K562 (cell line): Measurements from ENCODE around the gene PABPC1L. TPM values are rescaled to one million over a fixed set of nuclear protein-coding genes. Genes with fewer than 3 reads are reported as not detected.

Experiments
- ATAC-seq: fragments of 200-7000 bp; cut with Tn5 transposase; 3 replicates; pipeline ENCODE4 v1.9.1; 2020; ENCODE audit warnings: moderate library complexity
- BruUV-seq: library from RNA; stranded (reverse); fragments of 400-500 nt; replicated peaks from 2 replicates; lab custom pipeline; 2021; lab: Mats Ljungman, UMichigan
- CTCF ChIA-PET: fragments of 300-600 bp; formaldehyde crosslinking; extraction: SDS; loops from one replicate; lab custom pipeline; 2021; ENCODE audit warnings: low intra/inter-chr PET ratio; lab: Yijun Ruan, JAX
- POLR2A ChIA-PET: fragments of 300-600, 350-650 bp; sonication (Branson Sonifier 250); formaldehyde crosslinking; extraction: SDS; loops from one replicate; lab custom pipeline; 2021; ENCODE audit warnings: antibody characterized with exemption, inconsistent platforms; lab: Yijun Ruan, JAX
- DNase-seq, 4 experiments: peaks; one replicate each; pipeline versions ENCODE4 v3.0.0 to v3.0.0-alpha.2; 2011 to 2018; ENCODE audit warnings: low spot score in 3 of 4, mixed read lengths in 3 of 4; ENCODE audit errors: extremely low read depth in 1 of 4
- FAIRE-seq: peaks from 2 replicates; lab custom pipeline; 2011; peaks lifted over from hg19 to GRCh38; lab: Jason Lieb, UNC
- H2AFZ ChIP-seq: 2 replicates; pipeline ENCODE4 v1.6.0; 2011; ENCODE audit warnings: low read depth, low read length, control low read depth, inconsistent platforms
- H3K27ac ChIP-seq: fragments of 200-600 bp; 3 replicates; pipeline ENCODE4 v1.8.0; 2011; ENCODE audit warnings: low read depth, mild to moderate bottlenecking, control low read depth, inconsistent platforms, low read length, moderate library complexity, mixed read lengths; ENCODE audit errors: extremely low read depth
- H3K27me3 ChIP-seq, 2 experiments: fragments of 300-600 bp in 1 of 2; 2 replicates in 1 of 2; 3 replicates in 1 of 2; pipeline versions ENCODE4 v1.6.0 to v1.8.0; 2011; ENCODE audit warnings: inconsistent platforms in 2 of 2, low read length in 2 of 2, mild to moderate bottlenecking in 1 of 2, mixed read lengths in 1 of 2, moderate library complexity in 1 of 2; ENCODE audit not compliant: control insufficient read depth in 2 of 2, insufficient read depth in 2 of 2
- H3K36me3 ChIP-seq: fragments of 300-600 bp; 3 replicates; pipeline ENCODE4 v1.8.0; 2011; ENCODE audit warnings: mild to moderate bottlenecking, low read length, inconsistent platforms; ENCODE audit not compliant: control insufficient read depth, insufficient read depth
- H3K4me1 ChIP-seq, 2 experiments: fragments of 200-600 bp in 1 of 2; replicated peaks in 1 of 2; 2 replicates in 1 of 2; 3 replicates in 1 of 2; pipeline versions ENCODE4 v1.5.1 to v1.8.0; 2011; ENCODE audit warnings: inconsistent platforms in 2 of 2, low read length in 2 of 2, mild to moderate bottlenecking in 1 of 2, mixed read lengths in 1 of 2, moderate library complexity in 1 of 2; ENCODE audit not compliant: control insufficient read depth in 2 of 2, insufficient read depth in 2 of 2
- H3K4me2 ChIP-seq: 2 replicates; pipeline ENCODE4 v1.6.1; 2011; ENCODE audit warnings: low read length, control low read depth, inconsistent platforms, mixed read lengths; ENCODE audit not compliant: insufficient read depth
- H3K4me3 ChIP-seq: fragments of 200-600 bp; sonication (generic), shearing (Covaris generic); 2 replicates; pipeline ENCODE4 v1.5.1; 2016; ENCODE audit warnings: control low read depth, inconsistent platforms
- H3K79me2 ChIP-seq: fragments of 200-600 bp; 3 replicates; pipeline ENCODE4 v1.8.0; 2011; ENCODE audit warnings: low read length, inconsistent platforms; ENCODE audit not compliant: control insufficient read depth, insufficient read depth
- H3K9ac ChIP-seq, 2 experiments: 2 replicates each; pipeline versions ENCODE4 v1.6.0 to v1.6.1; 2011; ENCODE audit warnings: low read depth in 2 of 2, low read length in 2 of 2, control low read depth in 1 of 2, inconsistent platforms in 1 of 2, mild to moderate bottlenecking in 1 of 2, mixed read lengths in 1 of 2; ENCODE audit not compliant: insufficient read depth in 1 of 2
- H3K9me1 ChIP-seq: one replicate; pipeline ENCODE4 v1.6.0; 2011; ENCODE audit warnings: inconsistent platforms, mild to moderate bottlenecking, low read length, moderate library complexity; ENCODE audit not compliant: control insufficient read depth, insufficient read depth
- H3K9me3 ChIP-seq: replicated peaks from 2 replicates; pipeline ENCODE4 v1.5.1; 2011; ENCODE audit warnings: low read depth, low read length, inconsistent platforms; ENCODE audit not compliant: control insufficient read depth, insufficient read depth
- H4K20me1 ChIP-seq: replicated peaks from 2 replicates; pipeline ENCODE4 v1.6.1; 2011; ENCODE audit warnings: low read length, inconsistent platforms, mixed read lengths; ENCODE audit not compliant: control insufficient read depth, insufficient read depth
- ATF4 ChIP-seq: fragments of 450-650 bp; formaldehyde crosslinking; IDR thresholded peaks from 2 replicates; pipeline ENCODE4 v1.4.0; 2022; ENCODE audit warnings: mild to moderate bottlenecking, moderate library complexity
- CBFA2T2 ChIP-seq: fragments of 450-650 bp; conservative IDR thresholded peaks from 2 replicates; pipeline ENCODE4 v1.6.1; 2017; ENCODE audit warnings: mild to moderate bottlenecking
- CBFA2T3 ChIP-seq: fragments of 450-650 bp; IDR thresholded peaks from 2 replicates; pipeline ENCODE4 v1.6.1; 2017
- JUN ChIP-seq, 2 experiments: sonication (generic) in 1 of 2; formaldehyde crosslinking in 1 of 2; IDR thresholded peaks; 2 replicates each; pipeline versions ENCODE4 v1.6.1 to v1.8.0; 2012 to 2022; ENCODE audit warnings: borderline replicate concordance in 2 of 2, mild to moderate bottlenecking in 2 of 2, improper control_type of control experiment in 1 of 2, low read depth in 1 of 2, low read length in 1 of 2, missing genetic modification reagents in 1 of 2
- MTF1 ChIP-seq: fragments of 250-450 bp; sonication (Bioruptor Pico); IDR thresholded peaks from 2 replicates; pipeline ENCODE4 v1.9.0; 2021; ENCODE audit warnings: moderate library complexity, mild to moderate bottlenecking, inconsistent platforms, borderline replicate concordance
- NFIC ChIP-seq: fragments of 450-650 bp; IDR thresholded peaks from 2 replicates; pipeline ENCODE4 v1.6.1; 2017; ENCODE audit warnings: mild to moderate bottlenecking, inconsistent platforms
- SIX5 ChIP-seq, 2 experiments: IDR thresholded peaks; 2 replicates each; pipeline ENCODE4 v1.6.1; 2011; ENCODE audit warnings: low read length in 2 of 2, borderline replicate concordance in 1 of 2, low read depth in 1 of 2, mild to moderate bottlenecking in 1 of 2, moderate library complexity in 1 of 2; ENCODE audit not compliant: insufficient read depth in 1 of 2
- TAF1 ChIP-seq: IDR thresholded peaks from 2 replicates; pipeline ENCODE4 v1.6.1; 2011; ENCODE audit warnings: mild to moderate bottlenecking, low read length, moderate library complexity; ENCODE audit not compliant: insufficient read depth, control insufficient read depth, severe bottlenecking; ENCODE audit errors: extremely low read depth
- TCF3 ChIP-seq: sonication (generic); formaldehyde crosslinking; IDR thresholded peaks from 2 replicates; pipeline ENCODE4 v1.4.0; 2020; ENCODE audit warnings: mild to moderate bottlenecking, missing genetic modification reagents
- TCF7 ChIP-seq: sonication (generic); IDR thresholded peaks from 2 replicates; pipeline ENCODE4 v1.6.1; 2016; ENCODE audit warnings: antibody characterized with exemption, borderline replicate concordance
- TCFL5 ChIP-seq: fragments of 250-450 bp; sonication (Bioruptor Pico); conservative IDR thresholded peaks from 2 replicates; pipeline ENCODE4 v1.6.1; 2021; ENCODE audit warnings: mild to moderate bottlenecking, moderate library complexity, matching md5 sums
- THAP12 ChIP-seq: fragments of 250-450 bp; sonication (Bioruptor Pico); IDR thresholded peaks from 2 replicates; pipeline ENCODE4 v1.9.0; 2021; ENCODE audit warnings: mild to moderate bottlenecking, inconsistent platforms
- ZNF551 ChIP-seq: fragments of 250-450 bp; sonication (Bioruptor Pico); IDR thresholded peaks from 2 replicates; pipeline ENCODE4 v1.5.0; 2021; ENCODE audit warnings: mild to moderate bottlenecking, moderate library complexity
- ZNF586 ChIP-seq: fragments of 450-650 bp; formaldehyde crosslinking; conservative IDR thresholded peaks from 2 replicates; pipeline ENCODE4 v1.4.0; 2020; ENCODE audit warnings: mild to moderate bottlenecking, moderate library complexity
- WGBS: fragments of 100-300 bp; shearing (Covaris generic); methylation state at CpG from one replicate; pipeline ENCODE4 v1.1.6; 2016; ENCODE audit warnings: low coverage, mixed read lengths; ENCODE audit not compliant: insufficient coverage; ENCODE audit errors: missing lambda C conversion rate; 5-methylcytosine and 5-hydroxymethylcytosine counted together
- in situ Hi-C: fragments of 300-500 bp; cut with MboI; formaldehyde crosslinking; loops from 4 replicates; pipeline ENCODE4 v1.15.0; 2018; ENCODE audit warnings: inconsistent platforms, mixed read lengths
- intact Hi-C: fragments of 100-400 bp; cut with micrococcal nuclease; formaldehyde crosslinking; loops from 2 replicates; pipeline ENCODE4 v1.14.2; 2022
- polyA plus RNA-seq, 8 experiments: library from polyadenylated mRNA; depleted of rRNA in 4 of 8; stranded (reverse) in 5 of 8; unstranded in 3 of 8; fragments of >200 nt; fragmentation: Nextera tagmentation in 2 of 8; fragmentation: Illumina TruSeq in 1 of 8; extraction: Ambion mirVana in 2 of 8; extraction: Trizol in 1 of 8; gene quantifications; 2 replicates each; pipeline versions ENCODE4 v1.2.1 to v1.2.3, GENCODE V29; 2011 to 2014; ENCODE audit warnings: inconsistent platforms in 1 of 8, missing spikeins in 1 of 8
- total RNA-seq, 7 experiments: library from RNA; depleted of rRNA in 6 of 7; stranded (reverse); fragments of >200 nt in 6 of 7; fragmentation: Illumina TruSeq in 2 of 7; extraction: Trizol in 2 of 7; gene quantifications; 2 replicates each; pipeline versions ENCODE4 v1.2.1 to v1.2.3, GENCODE V29; 2011 to 2021; ENCODE audit warnings: low replicate concordance in 1 of 7

Gene PABPC1L
- total and polyA plus RNA-seq, 9 of the 15 experiments (the other 6 are each of a cell fraction or from before 2014, with no cell fraction given) = 6.0 to 90.3 (median 15.8) TPM

- TF ChIP-seq THAP12 (CRISPR knock-in tag) (no peak), TAF1 (no peak), TCFL5 (CRISPR knock-in tag) (no peak)
These were observed 26.5 kb upstream of the PABPC1L start (continued) for GRCh38 chr20:44883214-44883902.

- no peaks in the 10 kb centered on the region for H3K27me3 ChIP-seq
- intact Hi-C loops (no loop called here), in situ Hi-C loops (no loop called here)
- no peak for ATAC-seq
- CTCF ChIA-PET = interaction anchor here (1.3 kb wide), 1 partner anchor 25 kb away, joined by 3 read pairs; the partner anchor contains the start of gene PABPC1L
- BruUV-seq = TSS peak; percentile 83
- peak overlapping the region; percentile 50; the same call in 1 of the 3 replicates for H3K27ac ChIP-seq
- no peaks in the 10 kb centered on the region for H3K9me1 ChIP-seq
- H4K20me1 ChIP-seq = peaks cover 23% of the 10 kb centered on the region
- H3K4me3 ChIP-seq = peak overlapping the region; percentile 93
- peak overlapping the region; percentile 44 to 86 for H3K9ac ChIP-seq
- no peaks in the 10 kb centered on the region for H3K9me3 ChIP-seq
- POLR2A ChIA-PET = interaction anchor here (0.7 to 1.1 kb wide), 7 partner anchors 8 to 941 kb away, joined by 3 to 7 read pairs (median 5); partner anchors contain the start of gene PABPC1L
- no peak for DNase-seq
- H3K4me2 ChIP-seq = peak overlapping the region; percentile 83
- peaks cover 47% of the 10 kb centered on the region for H3K79me2 ChIP-seq
- 21% methylated on average over 10 of the region's 14 CpGs for WGBS
- FAIRE-seq = no peak
- peak overlapping the region; percentile 92 for H2AFZ ChIP-seq
- peaks cover 8 to 23% of the 10 kb centered on the region in 2 experiments for H3K4me1 ChIP-seq
- peaks cover 33% of the 10 kb centered on the region for H3K36me3 ChIP-seq
- TF ChIP-seq ZNF586 (CRISPR knock-in tag) = no peak
- TF ChIP-seq MTF1 (CRISPR knock-in tag) = no peak
- TF ChIP-seq CBFA2T3 = 0 out of 2 replicates have a peak, but pooled peaks have one; percentile 1
- no peak for TF ChIP-seq ATF4
- TF ChIP-seq TCF3 (CRISPR knock-in tag) = 0 out of 2 replicates have a peak, but pooled peaks have one; percentile 4
- no peak for TF ChIP-seq ZNF551 (CRISPR knock-in tag)
- no peak for TF ChIP-seq CBFA2T2
- TF ChIP-seq JUN (IDR thresholded peaks at IDR 0.05; ENCODE audit: borderline replicate concordance, low read depth, low read length) = no peak
- TF ChIP-seq JUN (CRISPR knock-in tag; IDR thresholded peaks at IDR 0.05; ENCODE audit: borderline replicate concordance) = no peak
- peak; percentile 79; the same call in 1 of the 2 replicates for TF ChIP-seq NFIC
- no peak for TF ChIP-seq SIX5 (IDR thresholded peaks at IDR 0.05; ENCODE audit: borderline replicate concordance in 1 of 2, insufficient read depth in 1 of 2, low read depth in 1 of 2, low read length in 2 of 2)
- TF ChIP-seq TCF7 = no peak
These were observed 24.9 kb upstream of the PABPC1L start for GRCh38 chr20:44884907-44885391.
